Right lobe of liver (tissue), 6 donors: ENCODE data around the gene BLMH. TPM values are rescaled to one million over a fixed set of nuclear protein-coding genes. Genes with fewer than 3 reads are reported as not detected.
A peak's percentile ranks its signal among the peaks of the same experiment; 100 is the strongest.
"Not testable (repeated sequence)": the region's sequence is repeated elsewhere in the genome, so short reads cannot be mapped to it uniquely, and the experiment has no call there.

ENCODE experiments used
- ATAC-seq, 4 donors: fragments of 200-7000 bp; cut with Tn5 transposase; one replicate each; pipeline ENCODE4 v1.9.1; 2020; ENCODE audit warnings: mild to moderate bottlenecking in 4 of 4, moderate library complexity in 4 of 4
- DNase-seq, 3 donors: peaks; one replicate each; pipeline ENCODE4 v3.0.0-alpha.2; 2020
- H3K27ac ChIP-seq, 3 donors: fragments of 200-600 bp; one replicate each; pipeline ENCODE4 v1.8.0; 2022
- H3K27me3 ChIP-seq, 2 donors: fragments of 200-600 bp; one replicate each; pipeline ENCODE4 v1.8.0; 2022
- H3K36me3 ChIP-seq, 4 donors: fragments of 200-600 bp; sonication (generic) in 1 of 4; one replicate each; pipeline versions ENCODE4 v1.5.1 to v1.8.0; 2017 to 2022; ENCODE audit warnings: control low read depth in 1 of 4
- H3K4me1 ChIP-seq, 4 donors: fragments of 200-600 bp; sonication (generic) in 1 of 4; one replicate each; pipeline versions ENCODE4 v1.5.1 to v1.8.0; 2017 to 2022; ENCODE audit warnings: control low read depth in 1 of 4
- H3K4me3 ChIP-seq, 3 donors: fragments of 200-600 bp; one replicate each; pipeline ENCODE4 v1.8.0; 2022
- H3K9me3 ChIP-seq, 4 donors: fragments of 200-600 bp; sonication (generic) in 1 of 4; one replicate each; pipeline versions ENCODE4 v1.5.1 to v1.8.0; 2017 to 2022; ENCODE audit warnings: control low read depth in 1 of 4
- POLR2A ChIP-seq: fragments of 450-650 bp; IDR thresholded peaks from one replicate; pipeline ENCODE4 v1.6.1; 2017; ENCODE audit warnings: antibody characterized with exemption, mild to moderate bottlenecking
- WGBS: methylation state at CpG from one replicate; pipeline ENCODE4 v1.1.6; 2018; ENCODE audit warnings: low coverage, low lambda C conversion rate; ENCODE audit not compliant: insufficient coverage; ENCODE audit errors: missing lambda C conversion rate; 5-methylcytosine and 5-hydroxymethylcytosine counted together
- intact Hi-C, 2 donors: fragments of 100-400 bp; cut with DNase I; formaldehyde crosslinking; loops; one replicate each; pipeline versions ENCODE4 v1.11.2 to v1.14.1; 2022
- total RNA-seq, 6 experiments: library from RNA; depleted of rRNA in 2 of 6; stranded (reverse); fragments of >200 nt in 2 of 6; fragmentation: NEBNext Ultra II Directional in 3 of 6; extraction: Animal tissue kit (Norgen Biotek cat#: 25700) in 3 of 6; gene quantifications; one replicate each; pipeline versions ENCODE4 v1.1.0 to v1.2.4, GENCODE V29; 2016 to 2023
- TF ChIP-seq, protein P1 (sequence below), 4 donors: fragments of 200-600 bp in 3 of 4; fragments of 450-650 bp in 1 of 4; IDR thresholded peaks; one replicate each; pipeline versions ENCODE4 v1.5.1 to v1.8.0; 2016 to 2022; ENCODE audit warnings: antibody characterized with exemption in 4 of 4, mild to moderate bottlenecking in 2 of 4
- donor health status: DM: no; HTN: yes; CAD: no.
- donor health status: DM: no; HTN: no; CAD: no.
- donor health status: DM: no; HTN: no; CAD: no.
- donor health status: DM: no; HTN: yes; CAD: no.
- donor health status: DM: no; HTN: yes; CAD: no.

BLMH gene
- total RNA-seq, 6 experiments from 2014 or later = 7.0 to 9.2 (median 7.3) TPM

DNA sequence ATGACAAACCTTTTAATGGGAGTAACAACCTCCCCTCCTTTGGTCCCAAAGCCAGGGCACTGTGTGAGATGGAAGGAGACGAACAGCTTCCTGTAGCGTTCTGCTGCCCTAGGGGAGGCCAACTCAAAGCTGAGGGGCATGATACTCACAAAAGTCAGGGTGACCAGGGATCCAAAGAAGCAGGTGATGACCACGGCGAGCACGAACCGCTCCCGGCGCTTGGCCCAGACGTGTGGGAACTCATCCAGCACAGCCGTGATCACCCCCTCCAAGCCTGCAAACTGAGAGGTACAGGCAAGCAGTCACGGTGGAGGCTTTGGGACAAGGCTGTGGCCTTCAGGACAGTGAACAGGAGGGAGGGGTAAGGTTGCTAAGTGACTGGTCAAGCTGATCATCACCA, 81.4 kb downstream of the BLMH start:
- WGBS = 80% methylated on average over 1 of the region's 11 CpGs
- intact Hi-C loops = no loop called here
- no peak for ATAC-seq

DNA sequence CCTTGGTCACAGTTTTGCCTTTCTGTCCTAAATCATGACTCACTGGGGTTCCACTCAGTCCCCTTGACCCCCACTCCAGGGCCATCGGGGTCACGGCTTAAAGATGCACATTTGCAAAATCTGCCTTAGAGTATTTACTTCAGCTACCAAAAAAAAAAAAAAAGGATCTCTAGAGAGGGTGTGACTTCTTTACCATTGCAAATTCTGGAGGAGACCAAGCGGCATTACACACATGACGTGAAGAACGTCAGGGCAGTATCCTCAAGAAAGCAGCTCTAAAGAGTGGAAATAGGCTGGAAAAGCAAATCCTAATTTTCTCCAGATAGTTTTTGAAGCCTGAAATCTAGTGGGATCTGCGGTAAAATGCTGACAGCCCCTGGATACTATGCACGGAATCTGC, 81.8 kb downstream of the BLMH start:
- ATAC-seq (no peak), DNase-seq (no peak)
- 85% methylated on average over 4 of the region's 7 CpGs for WGBS
- H3K9me3 ChIP-seq = no peaks in the 10 kb centered on the region
- TF ChIP-seq, protein P1, sequence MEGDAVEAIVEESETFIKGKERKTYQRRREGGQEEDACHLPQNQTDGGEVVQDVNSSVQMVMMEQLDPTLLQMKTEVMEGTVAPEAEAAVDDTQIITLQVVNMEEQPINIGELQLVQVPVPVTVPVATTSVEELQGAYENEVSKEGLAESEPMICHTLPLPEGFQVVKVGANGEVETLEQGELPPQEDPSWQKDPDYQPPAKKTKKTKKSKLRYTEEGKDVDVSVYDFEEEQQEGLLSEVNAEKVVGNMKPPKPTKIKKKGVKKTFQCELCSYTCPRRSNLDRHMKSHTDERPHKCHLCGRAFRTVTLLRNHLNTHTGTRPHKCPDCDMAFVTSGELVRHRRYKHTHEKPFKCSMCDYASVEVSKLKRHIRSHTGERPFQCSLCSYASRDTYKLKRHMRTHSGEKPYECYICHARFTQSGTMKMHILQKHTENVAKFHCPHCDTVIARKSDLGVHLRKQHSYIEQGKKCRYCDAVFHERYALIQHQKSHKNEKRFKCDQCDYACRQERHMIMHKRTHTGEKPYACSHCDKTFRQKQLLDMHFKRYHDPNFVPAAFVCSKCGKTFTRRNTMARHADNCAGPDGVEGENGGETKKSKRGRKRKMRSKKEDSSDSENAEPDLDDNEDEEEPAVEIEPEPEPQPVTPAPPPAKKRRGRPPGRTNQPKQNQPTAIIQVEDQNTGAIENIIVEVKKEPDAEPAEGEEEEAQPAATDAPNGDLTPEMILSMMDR (IDR thresholded peaks at IDR 0.05) = no peak
- TF ChIP-seq POLR2A = no peak
- H3K36me3 ChIP-seq = no peaks in the 10 kb centered on the region
- H3K27ac ChIP-seq = no peak overlapping the region
- no peaks in the 10 kb centered on the region for H3K27me3 ChIP-seq
- H3K4me3 ChIP-seq = no peak overlapping the region
- no peaks in the 10 kb centered on the region for H3K4me1 ChIP-seq
- intact Hi-C loops = no loop called here

More for the DNA sequence above, 81.4 kb downstream of the BLMH start:
- no peak for TF ChIP-seq POLR2A
- TF ChIP-seq, protein P1 (IDR thresholded peaks at IDR 0.05) = no peak
- no peak for DNase-seq
- Histone ChIP-seq H3K4me3 (no peak overlapping the region), H3K9me3 (no peaks in the 10 kb centered on the region), H3K4me1 (no peaks in the 10 kb centered on the region), H3K27ac (no peak overlapping the region), H3K36me3 (no peaks in the 10 kb centered on the region), H3K27me3 (no peaks in the 10 kb centered on the region)

DNA sequence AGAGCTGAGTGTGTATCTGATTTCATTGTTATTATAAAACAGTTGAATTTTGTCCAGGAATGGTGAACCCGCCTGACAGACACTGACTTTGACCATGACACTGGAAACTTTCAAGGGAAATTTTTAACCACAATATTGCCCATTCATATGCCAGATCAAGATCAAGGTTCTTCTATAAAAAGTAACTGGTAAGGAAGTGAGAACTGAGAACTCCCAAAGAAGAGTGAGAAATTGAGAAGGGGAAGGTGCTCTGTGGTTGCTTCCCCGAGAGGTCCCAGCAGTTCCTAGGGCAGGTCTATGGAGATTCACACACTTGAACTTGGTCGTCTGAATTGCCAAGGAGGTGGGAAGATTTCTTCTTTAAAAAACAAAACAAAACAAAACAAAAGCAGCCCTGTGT, 83.5 kb downstream of the BLMH start:
- TF ChIP-seq, protein P1 (IDR thresholded peaks at IDR 0.05) = no peak
- no peak for TF ChIP-seq POLR2A
- WGBS = 44% methylated on average over 3 of the region's 3 CpGs
- Histone ChIP-seq H3K4me1 (no peaks in the 10 kb centered on the region), H3K9me3 (no peaks in the 10 kb centered on the region), H3K36me3 (no peaks in the 10 kb centered on the region), H3K27ac (no peak overlapping the region), H3K4me3 (no peak overlapping the region), H3K27me3 (no peaks in the 10 kb centered on the region)
- DNase-seq = no peak
- intact Hi-C loops = no loop called here
- no peak for ATAC-seq

DNA sequence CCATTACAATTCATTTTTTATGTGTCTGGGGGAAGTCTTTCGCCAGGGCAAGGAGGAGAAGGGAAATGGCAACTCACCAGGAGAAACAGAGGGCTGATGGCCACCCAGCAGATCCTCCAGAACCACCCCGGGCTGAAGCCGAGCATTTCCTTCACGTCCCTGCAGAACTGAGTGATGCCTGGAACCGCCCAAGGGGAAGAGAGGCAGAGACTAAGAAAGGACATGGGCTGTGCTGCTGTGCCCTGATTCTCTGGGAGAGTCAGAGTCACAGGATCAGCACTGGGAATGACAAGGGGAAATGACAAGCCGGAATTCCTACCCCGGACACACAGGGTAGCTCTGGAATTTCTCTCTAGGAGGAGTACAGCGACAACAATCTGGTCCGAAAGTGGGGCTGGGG, 84.1 kb downstream of the BLMH start:
- no peak for TF ChIP-seq POLR2A
- TF ChIP-seq, protein P1 (IDR thresholded peaks at IDR 0.05) = no peak
- 53% methylated on average over 7 of the region's 9 CpGs for WGBS
- Histone ChIP-seq H3K27ac (no peak overlapping the region), H3K27me3 (no peaks in the 10 kb centered on the region), H3K36me3 (no peaks in the 10 kb centered on the region), H3K4me1 (no peaks in the 10 kb centered on the region), H3K4me3 (no peak overlapping the region), H3K9me3 (no peaks in the 10 kb centered on the region)
- DNase-seq (no peak), ATAC-seq (peak in 3 of 4 donors; percentile 44 to 80 (median 58))
- intact Hi-C loops = no loop called here

DNA sequence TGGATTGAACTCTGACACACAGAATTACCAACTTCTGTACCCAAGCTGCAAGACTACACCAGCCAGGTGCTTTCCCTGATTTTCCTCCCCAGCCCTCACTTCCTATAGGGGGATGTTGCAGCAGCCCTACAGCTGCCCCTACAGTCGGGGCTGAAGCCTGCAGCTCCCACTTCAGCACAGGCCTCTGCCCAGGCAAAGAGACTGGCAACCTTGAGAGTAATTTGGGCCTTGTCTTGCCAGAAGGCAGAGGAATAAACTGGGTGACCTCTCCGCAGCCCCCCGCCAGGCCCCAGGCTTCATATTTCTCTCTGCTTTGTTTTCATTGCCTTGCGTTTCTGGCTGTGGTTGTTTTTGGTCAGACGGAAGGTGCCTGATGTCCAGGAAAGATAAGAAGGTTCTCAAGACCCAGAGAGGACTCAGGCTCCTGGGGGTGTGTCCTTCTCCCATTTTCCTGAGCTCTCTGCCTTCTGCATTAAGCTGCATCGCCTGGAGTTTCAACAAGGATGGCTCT, 88.2 kb downstream of the BLMH start:
- Histone ChIP-seq H3K4me1 (no peaks in the 10 kb centered on the region), H3K27ac (no peak overlapping the region), H3K27me3 (no peaks in the 10 kb centered on the region), H3K4me3 (no peak overlapping the region), H3K36me3 (no peaks in the 10 kb centered on the region), H3K9me3 (no peaks in the 10 kb centered on the region)
- intact Hi-C loops = no loop called here
- DNase-seq (no peak), ATAC-seq (no peak)
- WGBS = 87% methylated on average over 4 of the region's 6 CpGs
- TF ChIP-seq, protein P1 (IDR thresholded peaks at IDR 0.05) = no peak
- no peak for TF ChIP-seq POLR2A

DNA sequence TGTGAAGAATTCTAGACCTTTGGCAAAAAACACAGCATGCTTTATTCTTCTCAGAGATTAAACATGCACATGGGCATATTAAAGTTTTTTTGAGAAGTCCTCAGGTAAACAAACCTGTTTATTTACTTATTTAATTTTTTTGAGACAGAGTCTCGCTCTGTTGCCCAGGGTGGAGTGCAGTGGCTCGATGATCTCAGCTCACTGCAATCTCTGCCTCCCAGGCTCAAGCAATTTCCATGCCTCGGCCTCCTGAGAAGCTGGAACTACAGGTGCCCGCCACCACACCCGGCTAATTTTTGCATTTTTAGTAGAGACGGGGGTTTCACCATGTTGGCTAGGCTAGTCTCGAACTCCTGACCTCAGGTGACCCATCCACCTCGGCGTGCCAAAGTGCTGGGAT, 91.1 kb downstream of the BLMH start:
- 93% methylated on average over 6 of the region's 9 CpGs for WGBS
- intact Hi-C loops, H3K4me1 ChIP-seq, H3K4me3 ChIP-seq, H3K27me3 ChIP-seq, H3K9me3 ChIP-seq, H3K36me3 ChIP-seq, ATAC-seq, DNase-seq, H3K27ac ChIP-seq: not testable (repeated sequence)
